K562 (cell line): ENCODE results near the gene DAD1. TPM values are rescaled to one million over a fixed set of nuclear protein-coding genes. Genes with fewer than 3 reads are reported as not detected.
A peak's percentile ranks its signal among the peaks of the same experiment; 100 is the strongest.

Source experiments
- BDP1 ChIP-seq: IDR thresholded peaks from 3 replicates; pipeline ENCODE4 v1.6.1; 2011; ENCODE audit not compliant: insufficient read length, insufficient read depth
- ETV1 ChIP-seq: fragments of 450-650 bp; conservative IDR thresholded peaks from 2 replicates; pipeline ENCODE4 v1.6.1; 2016; ENCODE audit warnings: missing genetic modification characterization, control low read depth, low read depth, missing compliant biosample characterization
- HMGN3 ChIP-seq: IDR thresholded peaks from 2 replicates; pipeline ENCODE4 v1.6.1; 2011; ENCODE audit warnings: borderline replicate concordance, low read depth, mild to moderate bottlenecking, mixed read lengths, low read length; ENCODE audit not compliant: insufficient read length; ENCODE audit errors: extremely low read depth
- JUND ChIP-seq, 2 experiments: IDR thresholded peaks; 2 replicates in 1 of 2; 3 replicates in 1 of 2; pipeline ENCODE4 v1.6.1; 2011; ENCODE audit warnings: borderline replicate concordance in 2 of 2, low read depth in 2 of 2, low read length in 2 of 2, improper control_type of control experiment in 1 of 2, missing biosample characterization in 1 of 2, missing genetic modification characterization in 1 of 2, missing genetic modification reagents in 1 of 2
- MTA2 ChIP-seq: fragments of 450-650 bp; IDR thresholded peaks from 2 replicates; pipeline ENCODE4 v1.6.1; 2016; ENCODE audit warnings: low read depth
- NFIC ChIP-seq: fragments of 450-650 bp; IDR thresholded peaks from 2 replicates; pipeline ENCODE4 v1.6.1; 2017; ENCODE audit warnings: mild to moderate bottlenecking, inconsistent platforms
- NR1H2 ChIP-seq: sonication (generic); formaldehyde crosslinking; IDR thresholded peaks from 2 replicates; pipeline ENCODE4 v1.4.0; 2020; ENCODE audit warnings: mild to moderate bottlenecking, missing genetic modification reagents
- TEAD1 ChIP-seq, 2 experiments: fragments of 450-650 bp in 1 of 2; sonication (generic) in 1 of 2; formaldehyde crosslinking; IDR thresholded peaks; 2 replicates each; pipeline versions ENCODE4 v1.4.0 to v1.8.0; 2020 to 2022; ENCODE audit warnings: mild to moderate bottlenecking in 2 of 2, missing genetic modification reagents in 1 of 2
- TFE3 ChIP-seq: fragments of 450-650 bp; formaldehyde crosslinking; IDR thresholded peaks from 2 replicates; pipeline ENCODE4 v1.4.0; 2020; ENCODE audit warnings: mild to moderate bottlenecking, mixed read lengths
- THRAP3 ChIP-seq: fragments of 450-650 bp; IDR thresholded peaks from 2 replicates; pipeline ENCODE4 v1.6.1; 2016; ENCODE audit warnings: mild to moderate bottlenecking, inconsistent platforms, borderline replicate concordance
- UBTF ChIP-seq, 2 experiments: IDR thresholded peaks; 2 replicates each; pipeline ENCODE4 v1.6.1; 2012; ENCODE audit warnings: improper control_type of control experiment in 2 of 2, low read depth in 2 of 2, low read length in 2 of 2, borderline replicate concordance in 1 of 2
- ZBTB8A ChIP-seq: fragments of 450-650 bp; IDR thresholded peaks from 2 replicates; pipeline ENCODE4 v1.6.1; 2018; ENCODE audit warnings: mild to moderate bottlenecking, moderate library complexity; ENCODE audit not compliant: partially characterized antibody
- ZFX ChIP-seq: sonication (generic); formaldehyde crosslinking; IDR thresholded peaks from 2 replicates; pipeline ENCODE4 v1.8.0; 2022; ENCODE audit warnings: mild to moderate bottlenecking, missing genetic modification reagents, moderate library complexity
- ZNF316 ChIP-seq: fragments of 450-650 bp; IDR thresholded peaks from 2 replicates; pipeline ENCODE4 v1.6.1; 2016
- ZNF395 ChIP-seq: fragments of 200-800 bp; sonication (Bioruptor generic); IDR thresholded peaks from 2 replicates; pipeline ENCODE4 v1.6.1; 2017; ENCODE audit warnings: missing genetic modification characterization, missing compliant biosample characterization
- ZNF41 ChIP-seq: fragments of 250-450 bp; sonication (Bioruptor Pico); conservative IDR thresholded peaks from 2 replicates; pipeline ENCODE4 v1.4.0; 2020; ENCODE audit warnings: mild to moderate bottlenecking
- ZNF518B ChIP-seq: fragments of 250-450 bp; sonication (Bioruptor Pico); IDR thresholded peaks from 2 replicates; pipeline ENCODE4 v1.5.0; 2021; ENCODE audit warnings: mild to moderate bottlenecking, moderate library complexity
- polyA plus RNA-seq, 8 experiments: library from polyadenylated mRNA; depleted of rRNA in 4 of 8; stranded (reverse) in 5 of 8; unstranded in 3 of 8; fragments of >200 nt; fragmentation: Nextera tagmentation in 2 of 8; fragmentation: Illumina TruSeq in 1 of 8; extraction: Ambion mirVana in 2 of 8; extraction: Trizol in 1 of 8; gene quantifications; 2 replicates each; pipeline versions ENCODE4 v1.2.1 to v1.2.3, GENCODE V29; 2011 to 2014; ENCODE audit warnings: inconsistent platforms in 1 of 8, missing spikeins in 1 of 8
- total RNA-seq, 7 experiments: library from RNA; depleted of rRNA in 6 of 7; stranded (reverse); fragments of >200 nt in 6 of 7; fragmentation: Illumina TruSeq in 2 of 7; extraction: Trizol in 2 of 7; gene quantifications; 2 replicates each; pipeline versions ENCODE4 v1.2.1 to v1.2.3, GENCODE V29; 2011 to 2021; ENCODE audit warnings: low replicate concordance in 1 of 7

Gene DAD1
- total and polyA plus RNA-seq, 9 of the 15 experiments (the other 6 are each of a cell fraction or from before 2014, with no cell fraction given), result 104 to 617 (median 222) TPM

- no peak for TF ChIP-seq ZNF395 (CRISPR knock-in tag)
- TF ChIP-seq ZNF41 (CRISPR knock-in tag), result no peak
- TF ChIP-seq ZFX (CRISPR knock-in tag), result peak; percentile 67; the same call in 1 of the 2 replicates
- 0 out of 2 replicates have a peak, but pooled peaks have one; percentile 20 for TF ChIP-seq JUND (IDR thresholded peaks at IDR 0.05; ENCODE audit: borderline replicate concordance, low read depth, low read length)
- no peak; the same call in 2 of the 3 replicates for TF ChIP-seq JUND (tag; IDR thresholded peaks at IDR 0.05; ENCODE audit: borderline replicate concordance, low read depth, low read length)
- TF ChIP-seq THRAP3, result no peak
- no peak for TF ChIP-seq ZNF518B (CRISPR knock-in tag)
- no peak for TF ChIP-seq ZNF316
- TF ChIP-seq ETV1 (tag), result peak; percentile 71
- no peak for TF ChIP-seq ZBTB8A
- no peak for TF ChIP-seq UBTF (IDR thresholded peaks at IDR 0.05; ENCODE audit: borderline replicate concordance in 1 of 2, low read depth in 2 of 2, low read length in 2 of 2)
- no peak for TF ChIP-seq NR1H2
- no peak for TF ChIP-seq NFIC
- no peak for TF ChIP-seq HMGN3
- peak; percentile 49; the same call in 1 of the 2 replicates for TF ChIP-seq TFE3 (CRISPR knock-in tag)
- TF ChIP-seq MTA2, result no peak
- no peak for TF ChIP-seq TEAD1 (CRISPR knock-in tag; IDR thresholded peaks at IDR 0.05)
- TF ChIP-seq BDP1, result no peak
Measured at GRCh38 chr14:22589096-22589839, at the start of gene DAD1 (continued).
